RWPE2 (cell line): Measurements from ENCODE around the gene NOC4L.

ENCODE experiments used
- ATAC-seq: fragments of 200-7000 bp; cut with Tn5 transposase; 3 replicates; pipeline ENCODE4 v1.9.1; 2021; ENCODE audit warnings: low read depth
- DNase-seq: peaks from one replicate; pipeline ENCODE4 v3.0.0-alpha.2; 2020; ENCODE audit warnings: low spot score
- H3K27ac ChIP-seq: fragments of 450-650 bp; 2 replicates; pipeline ENCODE4 v1.5.1; 2017; ENCODE audit warnings: mild to moderate bottlenecking; ENCODE audit not compliant: poor library complexity, severe bottlenecking
- H3K27me3 ChIP-seq: fragments of 250-450 bp; sonication (Bioruptor Pico); 2 replicates; pipeline ENCODE4 v1.5.1; 2021; ENCODE audit warnings: mild to moderate bottlenecking, moderate library complexity; ENCODE audit not compliant: insufficient read depth, poor library complexity, severe bottlenecking
- H3K36me3 ChIP-seq: fragments of 250-450 bp; sonication (Bioruptor Pico); 2 replicates; pipeline ENCODE4 v1.5.1; 2020; ENCODE audit warnings: low read depth, mild to moderate bottlenecking, moderate library complexity
- H3K4me1 ChIP-seq: fragments of 250-450 bp; sonication (Bioruptor Pico); 2 replicates; pipeline ENCODE4 v1.5.1; 2021; ENCODE audit warnings: mild to moderate bottlenecking, moderate library complexity; ENCODE audit not compliant: insufficient read depth, poor library complexity, severe bottlenecking
- H3K4me3 ChIP-seq: fragments of 250-450 bp; sonication (Bioruptor Pico); 2 replicates; pipeline ENCODE4 v1.5.1; 2021; ENCODE audit warnings: mild to moderate bottlenecking, moderate library complexity; ENCODE audit not compliant: severe bottlenecking
- H3K9me3 ChIP-seq: fragments of 250-450 bp; sonication (Bioruptor Pico); 2 replicates; pipeline ENCODE4 v1.5.1; 2021; ENCODE audit warnings: mild to moderate bottlenecking, moderate library complexity; ENCODE audit not compliant: severe bottlenecking
- TF ChIP-seq, protein P1 (sequence below): fragments of 450-650 bp; IDR thresholded peaks from one replicate; pipeline ENCODE4 v1.5.1; 2017; ENCODE audit warnings: mild to moderate bottlenecking, moderate library complexity; ENCODE audit not compliant: poor library complexity, severe bottlenecking

Gene NOC4L

DNA sequence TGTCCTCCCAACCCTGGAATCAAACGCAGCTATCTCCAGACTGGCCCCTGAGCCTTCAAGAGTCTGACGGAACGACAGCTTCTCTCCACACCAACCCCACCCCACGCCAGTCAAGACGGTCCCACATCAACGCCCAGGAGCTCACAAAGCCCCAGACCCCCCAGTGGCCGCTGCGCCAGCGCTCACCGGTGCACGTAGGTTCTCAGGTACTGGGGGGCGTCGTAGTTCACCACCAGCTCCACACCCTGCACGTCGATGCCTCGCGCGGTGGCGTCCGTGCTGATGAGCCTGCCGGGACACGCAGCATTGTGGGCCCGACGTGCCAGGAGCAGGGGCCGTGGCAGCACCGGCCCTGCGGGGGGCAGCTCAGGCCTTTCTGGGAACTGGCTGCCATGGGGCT, 4.3 kb upstream of the NOC4L start:
- Histone ChIP-seq H3K27ac (no peak overlapping the region), H3K4me1 (no peaks in the 10 kb centered on the region), H3K27me3 (no peaks in the 10 kb centered on the region), H3K4me3 (no peak overlapping the region), H3K9me3 (no peaks in the 10 kb centered on the region), H3K36me3 (peaks cover 37% of the 10 kb centered on the region)
- DNase-seq (no peak), ATAC-seq (no peak)
- TF ChIP-seq, protein P1, sequence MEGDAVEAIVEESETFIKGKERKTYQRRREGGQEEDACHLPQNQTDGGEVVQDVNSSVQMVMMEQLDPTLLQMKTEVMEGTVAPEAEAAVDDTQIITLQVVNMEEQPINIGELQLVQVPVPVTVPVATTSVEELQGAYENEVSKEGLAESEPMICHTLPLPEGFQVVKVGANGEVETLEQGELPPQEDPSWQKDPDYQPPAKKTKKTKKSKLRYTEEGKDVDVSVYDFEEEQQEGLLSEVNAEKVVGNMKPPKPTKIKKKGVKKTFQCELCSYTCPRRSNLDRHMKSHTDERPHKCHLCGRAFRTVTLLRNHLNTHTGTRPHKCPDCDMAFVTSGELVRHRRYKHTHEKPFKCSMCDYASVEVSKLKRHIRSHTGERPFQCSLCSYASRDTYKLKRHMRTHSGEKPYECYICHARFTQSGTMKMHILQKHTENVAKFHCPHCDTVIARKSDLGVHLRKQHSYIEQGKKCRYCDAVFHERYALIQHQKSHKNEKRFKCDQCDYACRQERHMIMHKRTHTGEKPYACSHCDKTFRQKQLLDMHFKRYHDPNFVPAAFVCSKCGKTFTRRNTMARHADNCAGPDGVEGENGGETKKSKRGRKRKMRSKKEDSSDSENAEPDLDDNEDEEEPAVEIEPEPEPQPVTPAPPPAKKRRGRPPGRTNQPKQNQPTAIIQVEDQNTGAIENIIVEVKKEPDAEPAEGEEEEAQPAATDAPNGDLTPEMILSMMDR = no peak

DNA sequence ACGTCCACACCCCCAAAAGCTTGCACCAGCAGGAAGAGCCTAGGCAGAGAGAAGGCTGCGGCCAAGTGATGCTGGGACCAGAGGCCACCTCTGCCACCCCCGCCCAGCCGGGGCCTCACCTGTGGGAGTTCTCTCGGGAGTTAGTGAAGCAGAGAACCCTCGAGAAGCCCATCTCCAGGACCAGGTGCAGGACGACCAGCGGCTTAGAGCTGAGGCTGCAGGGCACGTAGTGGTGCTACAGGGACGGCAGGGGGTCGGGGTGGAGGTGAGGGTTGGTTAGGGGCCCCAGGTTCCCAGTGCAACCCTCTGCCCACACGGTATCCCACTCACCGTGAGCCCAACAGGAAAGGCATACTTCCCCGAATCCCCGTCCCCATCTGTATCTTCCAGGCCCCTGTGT, 3.8 kb upstream of the NOC4L start:
- Histone ChIP-seq H3K4me3 (no peak overlapping the region), H3K4me1 (no peaks in the 10 kb centered on the region), H3K27me3 (no peaks in the 10 kb centered on the region), H3K27ac (no peak overlapping the region), H3K9me3 (no peaks in the 10 kb centered on the region), H3K36me3 (peaks cover 37% of the 10 kb centered on the region)
- TF ChIP-seq, protein P1 = no peak
- ATAC-seq (no peak), DNase-seq (no peak)

DNA sequence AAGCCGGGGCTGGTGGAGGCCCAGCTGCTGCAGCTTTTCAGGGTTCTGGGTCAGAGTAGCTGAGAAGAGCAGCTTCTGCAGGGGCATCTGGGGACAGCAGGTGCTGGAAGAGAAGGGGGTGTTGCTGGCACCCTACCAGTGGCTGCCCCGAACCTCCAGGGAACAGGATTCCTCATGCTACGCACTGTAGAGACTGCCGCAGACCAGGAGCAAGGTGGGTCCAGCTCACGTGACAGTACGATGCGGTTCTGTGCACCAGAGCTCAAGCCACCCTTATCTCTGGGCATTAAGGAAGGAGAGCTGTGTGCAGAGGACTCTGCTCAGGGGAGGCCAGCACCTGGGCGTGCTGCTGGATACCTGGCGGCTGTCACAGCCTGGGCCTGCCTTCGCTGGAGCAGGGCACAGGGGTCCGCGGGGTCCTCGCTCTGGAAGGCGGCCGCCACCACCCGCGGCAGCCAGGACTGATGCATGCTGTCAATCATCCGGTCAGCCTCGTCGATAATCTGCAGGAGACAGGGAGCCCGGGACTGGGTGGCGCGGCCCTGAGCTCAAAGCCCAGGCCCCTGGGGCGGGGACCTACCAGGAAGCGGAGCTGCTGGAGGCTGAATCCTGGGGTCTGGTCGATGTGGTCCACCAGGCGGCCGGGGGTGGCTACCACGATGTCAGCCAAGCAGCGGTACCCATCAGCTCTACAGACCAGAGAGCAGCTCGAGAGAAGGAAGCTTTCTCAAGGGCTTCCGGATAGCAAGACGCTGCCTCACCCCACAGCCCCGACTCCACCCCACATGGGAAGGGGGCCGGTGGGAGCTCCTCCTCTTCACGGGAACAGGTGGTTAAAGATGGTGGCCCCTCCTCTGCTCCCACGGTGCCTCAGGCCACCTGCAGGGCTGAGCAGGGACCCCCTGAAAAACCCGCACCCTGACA, 3.1 kb upstream of the NOC4L start:
- H3K4me3 ChIP-seq = no peak overlapping the region
- TF ChIP-seq, protein P1 = no peak
- H3K9me3 ChIP-seq = no peaks in the 10 kb centered on the region
- DNase-seq (peak; percentile 61), ATAC-seq (no peak)
- no peaks in the 10 kb centered on the region for H3K27me3 ChIP-seq
- no peak overlapping the region for H3K27ac ChIP-seq
- H3K4me1 ChIP-seq = no peaks in the 10 kb centered on the region
- H3K36me3 ChIP-seq = peaks cover 42% of the 10 kb centered on the region

DNA sequence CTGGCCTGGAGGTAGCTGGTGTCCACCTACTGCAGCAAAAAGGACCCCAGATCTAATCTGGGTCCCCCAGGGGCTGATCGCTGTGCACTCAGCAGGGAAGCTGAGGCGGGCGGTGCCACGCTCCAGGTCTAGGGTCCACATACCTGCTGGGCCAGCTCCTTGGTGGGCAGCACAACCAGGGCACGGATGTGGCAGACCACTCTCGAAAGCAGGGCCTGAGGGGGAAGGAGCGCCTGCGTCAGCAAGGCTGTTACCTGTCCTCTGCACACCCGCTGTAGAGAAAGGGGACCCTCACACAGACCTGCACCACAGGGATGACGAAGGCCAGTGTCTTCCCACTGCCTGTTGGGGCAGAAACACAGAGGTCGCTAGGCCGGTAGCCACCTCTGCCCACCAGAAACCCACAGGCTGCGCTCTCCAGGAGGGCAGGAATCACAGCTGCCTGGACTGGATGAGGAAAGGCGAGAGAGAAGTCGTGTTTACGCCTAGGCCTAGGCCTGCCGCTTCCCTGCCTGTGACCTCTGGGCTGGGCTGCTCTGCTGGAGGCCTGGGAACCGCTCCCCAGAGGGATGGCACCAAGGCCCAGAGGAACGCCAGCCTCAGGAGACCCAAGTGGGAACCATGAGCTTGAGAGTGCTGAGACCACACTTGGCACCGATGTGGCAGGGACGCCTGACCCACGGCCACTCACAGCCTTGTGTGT, 2.1 kb upstream of the NOC4L start:
- no peaks in the 10 kb centered on the region for H3K27me3 ChIP-seq
- no peak overlapping the region for H3K4me3 ChIP-seq
- DNase-seq (no peak), ATAC-seq (no peak)
- no peaks in the 10 kb centered on the region for H3K4me1 ChIP-seq
- H3K36me3 ChIP-seq = peaks cover 49% of the 10 kb centered on the region
- H3K9me3 ChIP-seq = no peaks in the 10 kb centered on the region
- TF ChIP-seq, protein P1 = no peak
- no peak overlapping the region for H3K27ac ChIP-seq
